Measurements from ENCODE around the gene ARGFX. TPM values are rescaled to one million over a fixed set of nuclear protein-coding genes. Genes with fewer than 3 reads are reported as not detected.
"Not testable (repeated sequence)": the region's sequence is repeated elsewhere in the genome, so short reads cannot be mapped to it uniquely, and the experiment has no call there.

The ARGFX gene
- total RNA-seq, 4 donors from 2014 or later: not detected

DNA sequence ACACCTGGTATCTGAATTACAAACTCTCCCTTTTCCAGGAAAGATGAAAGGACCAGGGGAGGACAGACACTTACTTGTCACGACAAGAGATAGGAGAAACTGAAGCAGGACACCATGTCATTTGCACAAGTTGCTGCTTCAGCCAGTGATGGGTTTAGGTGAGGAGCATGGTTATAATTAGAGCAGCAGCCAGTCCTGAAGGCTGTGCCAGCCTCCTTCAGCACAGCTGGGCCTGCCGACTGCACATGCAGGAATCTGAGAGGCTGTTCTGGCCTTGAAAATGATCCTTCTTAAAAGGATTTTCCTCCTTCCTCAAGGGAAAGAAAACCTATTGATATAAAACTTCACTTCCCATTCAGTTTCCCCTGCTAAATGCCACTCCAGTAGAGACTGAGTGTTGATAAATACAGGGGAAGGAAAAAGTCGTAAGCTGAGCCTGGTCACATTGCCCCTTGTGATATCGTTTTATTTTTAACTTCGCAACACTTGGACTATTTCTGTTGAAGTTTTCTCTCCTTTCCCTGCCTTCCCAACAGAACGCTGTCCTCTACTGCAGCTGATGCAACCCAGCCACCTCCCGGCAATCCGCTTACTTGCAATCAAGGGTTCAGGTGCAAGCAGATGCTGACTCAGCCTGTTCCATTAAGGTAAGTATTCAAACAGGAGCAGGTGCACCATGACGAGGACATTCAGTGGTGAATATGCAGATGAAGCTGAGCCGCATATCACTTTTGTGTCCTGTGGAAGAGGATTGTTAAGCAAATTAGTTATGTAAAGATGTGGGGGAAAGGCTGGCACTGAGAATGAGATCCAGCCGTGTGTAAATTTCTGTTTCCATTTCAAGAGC, 25.3 kb downstream of the ARGFX start, which contains the start of gene FBXO40:
FBXO40 (plus strand) TSS at position 524 of the 847 bp plus-strand sequence. CDS start 27,197 bp downstream, outside the sequence.
- 43 to 46% methylated on average over 11 of the region's 11 CpGs for WGBS, 2 donors
- no peak within 1 kb of the TSS for H3K27ac ChIP-seq

GRCh38 chr3:121593806-121594205, 26.1 kb downstream of the ARGFX start:
- not testable (repeated sequence) for H3K4me3 ChIP-seq; H3K9me3 ChIP-seq; DNase-seq (ENCODE audit: low spot score in 2 of 2); H3K27ac ChIP-seq; H3K27me3 ChIP-seq; H3K4me1 ChIP-seq; H3K36me3 ChIP-seq
- WGBS, 2 donors: 84 to 95% methylated on average over 4 of the region's 4 CpGs

More for the DNA sequence above, 25.3 kb downstream of the ARGFX start, which contains the start of gene FBXO40:
- Histone ChIP-seq H3K36me3 (no peaks in the 10 kb centered on the region), H3K4me3 (no peak within 1 kb of the TSS), H3K4me1 (no peaks in the 10 kb centered on the region), H3K9me3 (no peaks in the 10 kb centered on the region), H3K27me3 (no peaks in the 10 kb centered on the region)
- DNase-seq (ENCODE audit: low spot score in 2 of 2): no peak
- TF ChIP-seq CTCF (IDR thresholded peaks at IDR 0.05) (no peak), EP300 (IDR thresholded peaks at IDR 0.05) (no peak), POLR2A (IDR thresholded peaks at IDR 0.05) (no peak)

- 74 to 76% methylated on average over 2 of the region's 2 CpGs for WGBS, 2 donors
- no peak for DNase-seq (ENCODE audit: low spot score in 2 of 2)
- TF ChIP-seq POLR2A (IDR thresholded peaks at IDR 0.05): no peak
- TF ChIP-seq CTCF (IDR thresholded peaks at IDR 0.05): no peak
- TF ChIP-seq EP300 (IDR thresholded peaks at IDR 0.05): no peak
- Histone ChIP-seq H3K27ac (no peak overlapping the region), H3K4me1 (no peaks in the 10 kb centered on the region), H3K4me3 (no peak overlapping the region), H3K9me3 (no peaks in the 10 kb centered on the region), H3K36me3 (no peaks in the 10 kb centered on the region), H3K27me3 (no peaks in the 10 kb centered on the region)
Observed at GRCh38 chr3:121594850-121595249, 27.1 kb downstream of the ARGFX start.

GRCh38 chr3:121595765-121596406, 28.1 kb downstream of the ARGFX start:
- no peaks in the 10 kb centered on the region for H3K4me1 ChIP-seq
- H3K4me3 ChIP-seq: no peak overlapping the region
- no peaks in the 10 kb centered on the region for H3K27me3 ChIP-seq
- DNase-seq (ENCODE audit: low spot score in 2 of 2): no peak
- H3K9me3 ChIP-seq: no peaks in the 10 kb centered on the region
- H3K27ac ChIP-seq: no peak overlapping the region
- 69 to 75% methylated on average over 4 of the region's 4 CpGs for WGBS, 2 donors
- H3K36me3 ChIP-seq: no peaks in the 10 kb centered on the region
- TF ChIP-seq EP300 (IDR thresholded peaks at IDR 0.05): no peak
- TF ChIP-seq CTCF (IDR thresholded peaks at IDR 0.05): no peak
- no peak for TF ChIP-seq POLR2A (IDR thresholded peaks at IDR 0.05)

DNA sequence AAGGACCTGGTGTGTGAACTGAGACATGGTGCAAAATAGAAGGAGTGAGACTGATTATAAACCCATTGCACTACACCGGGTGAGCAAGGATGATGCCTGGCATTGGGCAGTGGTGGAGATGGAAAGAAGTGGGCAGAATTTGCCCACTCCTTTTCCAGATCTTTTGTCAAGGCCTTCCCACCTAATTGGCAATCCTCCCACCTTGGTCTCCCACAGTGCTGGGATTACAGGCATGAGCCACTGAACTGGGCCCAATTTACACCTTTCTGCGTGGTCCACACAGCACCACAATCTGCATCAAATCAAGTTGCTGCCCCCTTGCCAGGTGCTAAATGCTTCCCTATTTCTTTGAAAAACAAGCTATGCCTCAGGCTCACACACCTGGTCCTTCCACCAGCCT, 30.8 kb downstream of the ARGFX start:
- Histone ChIP-seq H3K4me1 (no peaks in the 10 kb centered on the region), H3K27ac (no peak overlapping the region), H3K36me3 (no peaks in the 10 kb centered on the region), H3K9me3 (no peaks in the 10 kb centered on the region), H3K4me3 (no peak overlapping the region), H3K27me3 (no peaks in the 10 kb centered on the region)
- DNase-seq (ENCODE audit: low spot score in 2 of 2): no peak
- no peak for TF ChIP-seq POLR2A (IDR thresholded peaks at IDR 0.05)
- TF ChIP-seq CTCF (IDR thresholded peaks at IDR 0.05): no peak
- TF ChIP-seq EP300 (IDR thresholded peaks at IDR 0.05): no peak
- WGBS, 2 donors: 73 to 80% methylated on average over 2 of the region's 2 CpGs

GRCh38 chr3:121599900-121600299, 32.2 kb downstream of the ARGFX start:
- H3K4me1 ChIP-seq; H3K36me3 ChIP-seq; H3K27me3 ChIP-seq; H3K4me3 ChIP-seq; DNase-seq (ENCODE audit: low spot score in 2 of 2); H3K9me3 ChIP-seq; H3K27ac ChIP-seq: not testable (repeated sequence)
- 58 to 87% methylated on average over 2 of the region's 2 CpGs for WGBS, 2 donors

Measured in tibial nerve (tissue), 4 donors.